ENCODE data around the gene CATSPERD.

The CATSPERD gene

DNA sequence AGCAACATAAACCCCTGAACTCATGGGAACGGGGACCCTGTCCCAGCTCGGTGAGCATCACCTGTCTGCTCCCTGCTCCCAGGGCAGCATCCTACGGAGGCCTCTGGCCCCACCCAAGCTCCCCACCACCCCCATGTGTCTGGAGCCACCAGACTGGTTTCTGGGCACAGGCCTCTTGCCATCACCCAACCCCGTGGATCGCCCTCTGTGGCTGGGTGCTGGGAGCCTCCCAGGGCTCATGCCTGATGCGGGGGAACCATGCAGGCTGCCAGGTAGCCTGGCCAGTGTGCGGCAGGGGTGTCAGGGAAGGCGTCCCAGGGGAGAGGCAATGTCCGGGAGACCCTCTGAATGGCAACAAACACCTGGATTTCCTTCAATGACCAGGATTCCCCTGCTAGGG lies 42.9 kb upstream of the CATSPERD start:
- no peak for DNase-seq (ENCODE audit: low read depth, low spot score)
- Histone ChIP-seq H3K9ac (ENCODE audit: insufficient read length) (no peak overlapping the region), H3K9me3 (ENCODE audit: low read depth, low read length) (no peaks in the 10 kb centered on the region), H3K36me3 (ENCODE audit: insufficient read depth, low read length) (no peaks in the 10 kb centered on the region), H3K4me3 (no peak overlapping the region), H3K27ac (no peak overlapping the region)
- TF ChIP-seq FOXP2 (optimal IDR thresholded peaks at IDR 0.05; ENCODE audit: control extremely low read depth, extremely low read length, insufficient read depth) (no peak), POLR2AphosphoS5 (IDR thresholded peaks at IDR 0.05; ENCODE audit: borderline replicate concordance, low read depth, low read length) (no peak)

DNA sequence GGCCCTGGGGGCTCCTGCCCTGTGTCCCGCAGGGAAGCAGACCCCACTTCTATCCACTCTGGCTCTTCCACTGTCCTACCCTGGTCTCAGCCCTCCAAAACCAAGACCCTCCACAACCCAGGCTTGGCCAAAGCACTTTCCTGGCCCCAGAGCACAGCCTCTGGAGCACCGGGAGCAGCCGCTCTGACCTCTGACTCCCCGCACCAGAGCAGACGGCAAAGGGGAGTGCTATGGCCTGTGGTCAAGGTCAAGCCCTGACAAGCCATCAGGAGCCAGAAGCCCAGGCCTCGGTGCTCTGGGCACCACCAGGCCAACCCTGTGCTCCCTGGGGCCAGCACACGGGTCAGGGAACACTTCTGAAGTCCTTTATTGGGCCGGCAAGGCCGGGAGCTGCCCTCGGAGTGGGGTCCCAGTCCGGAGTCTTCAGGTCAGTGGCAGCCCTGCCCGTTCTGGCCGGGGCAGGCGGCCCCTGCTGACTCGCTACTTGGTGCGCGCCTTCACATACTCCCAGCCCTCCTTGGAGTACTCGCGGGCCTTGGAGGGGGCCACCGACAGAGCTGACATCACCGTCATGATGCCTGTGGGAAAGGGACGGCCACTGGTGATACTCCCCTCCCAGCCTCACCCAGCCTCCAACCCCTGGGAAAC lies 42.2 kb upstream of the CATSPERD start:
- Histone ChIP-seq H3K9ac (ENCODE audit: insufficient read length) (no peak overlapping the region), H3K4me3 (no peak overlapping the region), H3K36me3 (ENCODE audit: insufficient read depth, low read length) (no peaks in the 10 kb centered on the region), H3K27ac (no peak overlapping the region), H3K9me3 (ENCODE audit: low read depth, low read length) (no peaks in the 10 kb centered on the region)
- DNase-seq (ENCODE audit: low read depth, low spot score): no peak
- TF ChIP-seq FOXP2 (optimal IDR thresholded peaks at IDR 0.05; ENCODE audit: control extremely low read depth, extremely low read length, insufficient read depth) (no peak), POLR2AphosphoS5 (IDR thresholded peaks at IDR 0.05; ENCODE audit: borderline replicate concordance, low read depth, low read length) (no peak), EZH2 (IDR thresholded peaks at IDR 0.05) (no peak)

DNA sequence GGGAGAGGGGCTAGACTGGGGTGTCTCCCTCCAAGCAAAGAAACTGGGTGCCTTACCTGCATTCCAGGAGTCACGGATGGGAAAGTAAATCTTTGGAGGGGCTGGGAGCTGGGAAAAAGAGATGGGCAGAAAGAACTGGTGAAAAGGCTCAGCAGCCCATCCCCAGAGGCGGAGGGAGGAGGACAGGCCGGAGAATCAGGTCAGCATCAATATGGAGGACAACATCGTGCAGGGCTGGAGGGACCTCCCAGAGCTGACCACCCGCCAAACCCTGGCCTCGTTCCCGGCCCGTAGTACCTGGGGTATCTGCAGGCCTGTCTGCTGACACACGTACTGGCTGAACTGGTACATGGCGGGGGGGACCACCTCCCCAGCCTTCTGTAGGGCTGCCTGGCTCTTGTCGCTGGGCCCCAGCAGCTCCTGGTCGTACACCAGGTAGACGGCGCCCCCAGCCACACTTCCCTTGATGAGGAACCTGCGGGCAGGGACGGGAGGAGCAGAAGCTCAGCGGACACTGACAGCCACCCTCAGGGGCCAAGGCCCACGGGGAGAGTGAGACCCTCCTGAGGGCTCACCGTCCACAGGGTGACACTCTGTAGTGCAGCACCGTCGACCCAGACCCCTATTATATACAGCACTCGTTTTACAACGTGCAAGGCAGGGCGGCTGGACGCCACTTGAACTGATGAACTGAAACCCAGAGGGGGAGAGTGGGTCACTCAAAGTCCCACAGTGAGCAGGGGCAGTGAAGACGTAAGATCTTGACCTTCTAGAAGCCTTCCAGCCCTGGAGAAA lies 41.0 kb upstream of the CATSPERD start:
- Histone ChIP-seq H3K27ac (no peak overlapping the region), H3K36me3 (ENCODE audit: insufficient read depth, low read length) (no peaks in the 10 kb centered on the region), H3K9me3 (ENCODE audit: low read depth, low read length) (no peaks in the 10 kb centered on the region), H3K4me3 (peak overlapping the region; percentile 86), H3K9ac (ENCODE audit: insufficient read length) (peak overlapping the region; percentile 81)
- TF ChIP-seq EZH2 (IDR thresholded peaks at IDR 0.05) (no peak), FOXP2 (optimal IDR thresholded peaks at IDR 0.05; ENCODE audit: control extremely low read depth, extremely low read length, insufficient read depth) (no peak), POLR2AphosphoS5 (IDR thresholded peaks at IDR 0.05; ENCODE audit: borderline replicate concordance, low read depth, low read length) (no peak)
- no peak for DNase-seq (ENCODE audit: low read depth, low spot score)

DNA sequence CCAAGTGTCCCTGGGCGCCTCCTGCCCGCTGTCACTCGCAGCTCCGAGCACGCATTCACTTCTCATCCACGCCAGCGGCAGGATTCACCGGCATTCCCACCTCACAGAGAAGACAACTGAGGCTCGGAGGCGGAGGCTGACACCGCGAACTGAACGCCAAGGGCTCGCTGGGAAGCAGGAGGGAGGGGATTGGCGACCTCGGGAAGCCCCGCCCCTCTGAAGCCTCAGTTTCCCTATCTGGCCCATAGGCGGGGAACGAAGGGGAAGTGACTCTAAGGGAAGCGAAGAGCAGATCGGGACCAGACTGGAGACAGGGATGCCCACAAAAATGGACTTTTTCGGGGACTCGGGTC lies 40.4 kb upstream of the CATSPERD start:
- no peak for DNase-seq (ENCODE audit: low read depth, low spot score)
- Histone ChIP-seq H3K36me3 (ENCODE audit: insufficient read depth, low read length) (no peaks in the 10 kb centered on the region), H3K27ac (0 out of 2 replicates have a peak overlapping the region, but pooled peaks have one; percentile 23), H3K9me3 (ENCODE audit: low read depth, low read length) (no peaks in the 10 kb centered on the region), H3K9ac (ENCODE audit: insufficient read length) (peak overlapping the region; percentile 81), H3K4me3 (peak overlapping the region; percentile 86)
- TF ChIP-seq EZH2 (IDR thresholded peaks at IDR 0.05) (no peak), FOXP2 (optimal IDR thresholded peaks at IDR 0.05; ENCODE audit: control extremely low read depth, extremely low read length, insufficient read depth) (no peak), POLR2AphosphoS5 (IDR thresholded peaks at IDR 0.05; ENCODE audit: borderline replicate concordance, low read depth, low read length) (no peak)

DNA sequence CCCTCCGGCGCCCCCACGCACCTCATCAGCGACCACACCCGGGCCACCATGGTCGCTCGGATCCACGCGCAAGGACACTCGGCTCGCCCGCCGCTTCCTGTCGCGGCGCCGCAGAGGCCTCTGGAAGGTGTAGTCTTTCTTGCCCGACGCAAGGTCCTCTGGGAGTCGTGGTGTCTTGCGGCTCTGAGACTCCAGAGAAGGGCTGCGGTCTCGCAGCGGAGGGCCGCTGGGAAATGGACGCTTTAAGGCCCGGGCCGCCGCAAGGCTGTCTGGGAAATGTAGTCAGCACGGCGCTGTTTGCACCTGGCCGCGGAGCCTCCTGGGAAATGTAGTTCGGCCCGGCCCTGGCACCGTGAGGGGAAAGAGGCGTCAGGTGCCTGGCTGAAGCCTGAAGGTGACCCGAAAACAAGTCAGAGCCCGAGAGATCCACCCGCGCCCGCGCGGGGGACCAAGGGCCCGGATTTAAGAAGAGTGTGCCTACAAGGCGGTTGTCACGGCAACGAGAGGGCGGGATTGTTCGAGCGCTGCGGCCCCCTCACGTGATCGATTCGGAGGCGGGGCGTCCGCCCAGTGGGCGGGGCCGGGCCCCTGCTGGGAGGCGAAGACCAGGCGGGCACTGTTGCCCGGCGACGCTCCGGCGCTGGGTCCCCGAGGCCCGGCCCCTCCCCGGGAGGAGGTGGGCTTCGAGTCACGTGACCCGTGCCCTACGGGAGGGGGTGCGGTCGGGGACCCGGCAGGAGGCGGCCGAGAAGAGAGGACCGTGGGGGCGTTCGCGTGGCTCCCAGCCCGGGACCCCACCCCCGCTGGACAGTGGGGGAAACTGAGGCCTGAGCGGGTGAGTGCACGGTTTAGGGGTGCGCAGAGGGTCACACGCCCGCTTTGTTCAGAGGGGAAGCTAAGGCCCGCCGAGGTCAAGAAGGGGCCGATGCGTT lies 39.7 kb upstream of the CATSPERD start, which contains the start of the genes HSD11B1L and MICOS13:
TSS of gene HSD11B1L (plus strand) at position 591 of the 932 bp plus-strand sequence. CDS start 3,806 bp downstream, outside the sequence.
TSS of gene MICOS13 (minus strand) at position 80 of the 932 bp plus-strand sequence. CDS start at position 50, 30 bp downstream.
- peak within 1 kb of the TSS; percentile 81 for H3K9ac ChIP-seq (ENCODE audit: insufficient read length)
- peak; percentile 92 for DNase-seq (ENCODE audit: low read depth, low spot score)
- H3K9me3 ChIP-seq (ENCODE audit: low read depth, low read length): no peaks in the 10 kb centered on the region
- H3K36me3 ChIP-seq (ENCODE audit: insufficient read depth, low read length): no peaks in the 10 kb centered on the region
- H3K4me3 ChIP-seq: peak within 1 kb of the TSS; percentile 86
- H3K27ac ChIP-seq: peak within 1 kb of the TSS; percentile 85
- TF ChIP-seq EZH2 (IDR thresholded peaks at IDR 0.05): no peak
- peak; percentile 90 for TF ChIP-seq POLR2AphosphoS5 (IDR thresholded peaks at IDR 0.05; ENCODE audit: borderline replicate concordance, low read depth, low read length)
- TF ChIP-seq FOXP2 (optimal IDR thresholded peaks at IDR 0.05; ENCODE audit: control extremely low read depth, extremely low read length, insufficient read depth): peak; percentile 44

DNA sequence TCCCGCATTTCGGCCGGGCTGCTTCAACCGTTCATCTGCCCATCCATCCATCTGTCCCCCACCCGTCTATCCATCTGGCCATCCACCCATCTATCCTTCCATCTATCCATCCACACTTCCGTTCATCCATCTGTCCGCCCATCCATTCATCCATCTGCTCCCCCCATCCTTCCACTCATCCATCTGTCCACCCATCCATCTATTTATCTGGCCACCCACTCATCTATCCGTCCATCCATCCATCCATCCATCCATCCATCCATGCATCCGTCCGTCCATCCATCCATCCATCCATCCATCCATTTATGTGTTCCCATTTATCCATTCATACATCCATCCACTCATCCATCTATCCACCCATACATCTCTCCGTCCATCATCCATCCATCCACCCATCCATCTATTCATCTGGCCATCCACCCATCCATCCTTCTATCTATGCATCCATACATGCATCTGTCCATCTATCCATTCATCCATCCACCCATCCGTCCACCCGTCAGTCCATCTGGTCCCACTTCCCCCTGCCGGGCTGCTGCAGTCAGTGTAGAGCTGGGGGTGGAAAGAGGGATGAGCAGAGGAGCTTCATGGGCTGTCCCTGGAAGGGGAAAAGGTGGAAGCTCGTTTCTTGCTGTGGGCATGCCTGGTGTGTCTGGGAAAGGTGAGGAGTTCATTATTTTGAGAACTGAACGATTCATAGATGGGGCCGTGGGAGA lies 38.9 kb upstream of the CATSPERD start:
- TF ChIP-seq FOXP2 (optimal IDR thresholded peaks at IDR 0.05; ENCODE audit: control extremely low read depth, extremely low read length, insufficient read depth) (no peak), POLR2AphosphoS5 (IDR thresholded peaks at IDR 0.05; ENCODE audit: borderline replicate concordance, low read depth, low read length) (no peak), EZH2 (IDR thresholded peaks at IDR 0.05) (no peak)
- no peak for DNase-seq (ENCODE audit: low read depth, low spot score)
- Histone ChIP-seq H3K9me3 (ENCODE audit: low read depth, low read length) (no peaks in the 10 kb centered on the region), H3K4me3 (peak overlapping the region; percentile 86), H3K9ac (ENCODE audit: insufficient read length) (no peak overlapping the region), H3K36me3 (ENCODE audit: insufficient read depth, low read length) (no peaks in the 10 kb centered on the region), H3K27ac (no peak overlapping the region)

DNA sequence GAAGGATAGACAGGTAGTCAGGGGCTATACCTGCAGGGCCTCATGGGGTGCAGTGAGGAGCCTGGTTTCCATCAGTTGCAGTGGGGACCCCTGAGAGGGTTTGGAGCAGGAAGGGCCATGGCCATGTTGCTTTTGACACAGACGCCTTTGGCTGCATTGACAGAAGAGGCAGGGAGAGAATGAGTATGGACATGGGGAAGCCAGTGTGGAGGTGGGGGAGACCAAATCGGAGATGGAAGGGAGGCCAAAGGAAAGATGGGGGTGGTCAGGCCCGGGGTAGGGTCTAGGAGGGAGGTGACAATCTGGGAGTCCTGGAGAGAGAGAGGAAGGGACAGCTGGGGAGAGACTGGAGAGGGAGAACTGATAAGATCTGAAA lies 38.3 kb upstream of the CATSPERD start:
- no peaks in the 10 kb centered on the region for H3K36me3 ChIP-seq (ENCODE audit: insufficient read depth, low read length)
- TF ChIP-seq FOXP2 (optimal IDR thresholded peaks at IDR 0.05; ENCODE audit: control extremely low read depth, extremely low read length, insufficient read depth): no peak
- no peak overlapping the region for H3K27ac ChIP-seq
- H3K9me3 ChIP-seq (ENCODE audit: low read depth, low read length): no peaks in the 10 kb centered on the region
- no peak for DNase-seq (ENCODE audit: low read depth, low spot score)
- no peak overlapping the region for H3K4me3 ChIP-seq
- no peak overlapping the region for H3K9ac ChIP-seq (ENCODE audit: insufficient read length)
